Left lung (tissue), 10 donors: ENCODE results near the gene MIGA2. TPM values are rescaled to one million over a fixed set of nuclear protein-coding genes. Genes with fewer than 3 reads are reported as not detected.

ENCODE experiments used
- ATAC-seq: fragments of 200-7000 bp; cut with Tn5 transposase; one replicate; pipeline ENCODE4 v1.9.1; 2020; ENCODE audit warnings: moderate library complexity
- DNase-seq, 4 donors: peaks; one replicate each; pipeline ENCODE4 v3.0.0-alpha.2; 2013 to 2020
- H3K27ac ChIP-seq, 2 donors: fragments of 200-600 bp; sonication (generic) in 1 of 2; one replicate each; pipeline versions ENCODE4 v1.5.0 to v1.8.0; 2020 to 2021
- H3K27me3 ChIP-seq, 2 donors: fragments of 200-600 bp; sonication (generic) in 1 of 2; one replicate each; pipeline versions ENCODE4 v1.5.0 to v1.8.0; 2020 to 2021
- H3K36me3 ChIP-seq, 2 donors: fragments of 200-600 bp; sonication (generic) in 1 of 2; one replicate each; pipeline versions ENCODE4 v1.5.0 to v1.8.0; 2020 to 2021
- H3K4me1 ChIP-seq, 2 donors: fragments of 200-600 bp; one replicate each; pipeline ENCODE4 v1.8.0; 2021
- H3K4me3 ChIP-seq, 2 donors: fragments of 200-600 bp; sonication (generic) in 1 of 2; one replicate each; pipeline versions ENCODE4 v1.5.0 to v1.8.0; 2020 to 2021; ENCODE audit warnings: mild to moderate bottlenecking in 1 of 2
- H3K9me3 ChIP-seq, 2 donors: fragments of 200-600 bp; sonication (generic) in 1 of 2; one replicate each; pipeline versions ENCODE4 v1.5.0 to v1.8.0; 2020 to 2021
- intact Hi-C, 2 donors: fragments of 100-400 bp; cut with DNase I; formaldehyde crosslinking; loops; one replicate each; pipeline versions ENCODE4 v1.11.2 to v1.14.2; 2022
- polyA plus RNA-seq, 6 donors: library from polyadenylated mRNA; unstranded; fragments of 120-200 nt; gene quantifications; one replicate each; pipeline ENCODE4 v1.2.1, GENCODE V29; 2013; ENCODE audit not compliant: insufficient read length in 6 of 6
- total RNA-seq, 2 donors: library from RNA; stranded (reverse); fragmentation: NEBNext Ultra II Directional; extraction: Animal tissue kit (Norgen Biotek cat#: 25700); gene quantifications; one replicate each; pipeline ENCODE4 v1.2.1, GENCODE V29; 2021
- TF ChIP-seq, protein P1 (sequence below), 2 donors: fragments of 200-600 bp; sonication (generic) in 1 of 2; IDR thresholded peaks; one replicate each; pipeline versions ENCODE4 v1.5.0 to v1.8.0; 2021; ENCODE audit warnings: antibody characterized with exemption in 2 of 2
- donor health status: DM: no; HTN: yes; CAD: no.
- donor health status: DM: no; HTN: no; CAD: no.

MIGA2 gene
- total and polyA plus RNA-seq, 8 donors, result 15.9 to 28.6 (median 19.3) TPM

DNA sequence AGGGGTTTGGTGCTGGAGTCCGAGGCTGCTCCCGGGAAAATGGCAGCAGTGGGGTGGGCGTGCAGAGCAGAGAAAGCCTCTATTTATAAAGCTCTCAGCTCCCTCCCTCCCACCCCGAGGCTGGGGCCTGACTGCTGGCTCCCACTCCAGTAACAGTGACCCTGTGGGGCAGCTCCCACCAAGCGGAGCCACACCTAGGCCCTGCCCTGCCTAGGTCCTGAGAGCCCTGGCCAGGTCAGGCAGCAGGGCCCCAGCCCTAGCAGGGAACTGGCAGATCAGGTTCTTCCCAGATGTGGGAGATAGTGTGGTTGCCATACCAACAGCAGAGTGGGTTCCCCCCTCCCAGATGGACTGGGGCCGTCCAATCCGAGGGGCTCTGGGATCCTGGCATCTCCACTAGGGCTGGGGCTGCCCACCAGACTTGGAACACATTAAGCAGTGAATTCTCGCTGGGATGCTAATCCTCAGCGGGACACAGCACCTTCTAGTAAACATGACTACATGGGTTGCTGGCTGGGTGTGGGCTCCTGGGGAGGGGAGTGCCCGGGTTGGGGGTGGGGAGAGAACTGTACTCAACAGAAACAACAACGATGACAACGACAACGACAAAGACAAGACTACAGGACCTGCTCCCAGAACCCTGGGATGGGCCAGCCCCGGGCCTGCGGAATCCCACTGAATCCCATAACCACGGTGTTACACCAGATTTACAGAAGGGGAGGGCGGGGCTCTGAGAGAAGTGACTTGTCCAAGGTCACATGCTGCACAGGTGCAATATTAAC, 9.8 kb upstream of the MIGA2 start:
- no peaks in the 10 kb centered on the region for H3K9me3 ChIP-seq
- ATAC-seq (peak; percentile 5), DNase-seq (peak in 2 of 4 donors; percentile 15 to 65)
- H3K4me3 ChIP-seq, result peak overlapping the region; percentile 69 to 87
- no peaks in the 10 kb centered on the region for H3K27me3 ChIP-seq
- peak overlapping the region in 1 of 2 donors; percentile 3 for H3K27ac ChIP-seq
- peaks cover 14 to 34% of the 10 kb centered on the region in 2 donors for H3K4me1 ChIP-seq
- H3K36me3 ChIP-seq, result no peaks in the 10 kb centered on the region
- TF ChIP-seq, protein P1, sequence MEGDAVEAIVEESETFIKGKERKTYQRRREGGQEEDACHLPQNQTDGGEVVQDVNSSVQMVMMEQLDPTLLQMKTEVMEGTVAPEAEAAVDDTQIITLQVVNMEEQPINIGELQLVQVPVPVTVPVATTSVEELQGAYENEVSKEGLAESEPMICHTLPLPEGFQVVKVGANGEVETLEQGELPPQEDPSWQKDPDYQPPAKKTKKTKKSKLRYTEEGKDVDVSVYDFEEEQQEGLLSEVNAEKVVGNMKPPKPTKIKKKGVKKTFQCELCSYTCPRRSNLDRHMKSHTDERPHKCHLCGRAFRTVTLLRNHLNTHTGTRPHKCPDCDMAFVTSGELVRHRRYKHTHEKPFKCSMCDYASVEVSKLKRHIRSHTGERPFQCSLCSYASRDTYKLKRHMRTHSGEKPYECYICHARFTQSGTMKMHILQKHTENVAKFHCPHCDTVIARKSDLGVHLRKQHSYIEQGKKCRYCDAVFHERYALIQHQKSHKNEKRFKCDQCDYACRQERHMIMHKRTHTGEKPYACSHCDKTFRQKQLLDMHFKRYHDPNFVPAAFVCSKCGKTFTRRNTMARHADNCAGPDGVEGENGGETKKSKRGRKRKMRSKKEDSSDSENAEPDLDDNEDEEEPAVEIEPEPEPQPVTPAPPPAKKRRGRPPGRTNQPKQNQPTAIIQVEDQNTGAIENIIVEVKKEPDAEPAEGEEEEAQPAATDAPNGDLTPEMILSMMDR (IDR thresholded peaks at IDR 0.05), result no peak
- intact Hi-C loops, result no loop called here

DNA sequence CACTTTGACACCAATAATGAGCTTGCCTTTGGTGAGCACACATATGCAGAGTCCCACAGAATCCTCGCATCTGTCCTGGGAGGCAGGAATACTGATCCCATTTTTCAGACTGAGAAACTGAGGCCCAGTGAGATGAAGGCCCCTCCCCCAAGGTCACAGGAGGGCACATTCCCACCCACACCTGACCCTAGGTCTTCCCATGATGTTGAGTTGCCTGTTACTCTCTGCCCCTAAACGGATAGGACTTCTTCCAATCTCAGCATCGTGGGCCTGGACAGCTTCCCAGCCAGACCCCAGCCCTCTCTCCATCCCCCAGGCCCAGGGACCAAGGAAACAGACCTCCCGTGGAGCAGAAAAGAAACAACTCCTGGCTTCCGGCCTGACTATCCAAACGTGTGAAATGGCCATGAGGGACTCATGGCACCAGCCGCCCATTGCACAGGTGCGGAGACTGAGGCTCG, 9.2 kb upstream of the MIGA2 start:
- peaks cover 14 to 34% of the 10 kb centered on the region in 2 donors for H3K4me1 ChIP-seq
- TF ChIP-seq, protein P1 (IDR thresholded peaks at IDR 0.05), result no peak
- H3K36me3 ChIP-seq, result no peaks in the 10 kb centered on the region
- no peak for DNase-seq
- H3K27ac ChIP-seq, result peak overlapping the region in 1 of 2 donors; percentile 63
- no peaks in the 10 kb centered on the region for H3K9me3 ChIP-seq
- no peak for ATAC-seq
- H3K4me3 ChIP-seq, result peak overlapping the region; percentile 69 to 87
- H3K27me3 ChIP-seq, result no peaks in the 10 kb centered on the region
- intact Hi-C loops, result no loop called here

DNA sequence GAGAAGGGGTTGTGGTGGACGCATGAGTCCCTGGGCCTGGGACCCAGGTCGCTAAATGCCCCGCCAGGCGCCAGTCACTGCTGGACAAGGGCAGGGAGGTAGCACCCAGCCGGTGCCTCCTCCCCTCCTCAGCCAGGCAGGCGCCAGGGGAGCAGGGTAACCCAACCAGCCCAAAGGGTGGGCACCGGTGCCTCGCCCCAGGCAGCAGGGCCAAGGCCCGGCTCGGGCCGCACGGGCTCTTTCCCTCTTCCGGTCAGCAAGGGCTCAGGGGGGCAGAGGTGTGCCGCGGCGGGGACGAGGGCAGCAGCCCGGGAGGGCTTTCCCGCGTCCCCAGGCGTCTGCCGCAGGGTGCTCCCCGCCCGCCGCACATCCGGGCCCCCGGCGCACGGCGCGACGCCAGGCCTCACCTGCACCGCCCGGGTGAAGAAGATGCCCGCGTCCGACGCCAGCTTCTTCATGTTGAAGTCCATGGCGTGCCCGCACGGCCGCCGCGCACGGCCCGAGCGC, 8.7 kb upstream of the MIGA2 start:
- peak in 2 of 4 donors; percentile 49 to 53 for DNase-seq
- Histone ChIP-seq H3K4me1 (peaks cover 14 to 34% of the 10 kb centered on the region in 2 donors), H3K36me3 (no peaks in the 10 kb centered on the region), H3K27ac (peak overlapping the region in 1 of 2 donors; percentile 63), H3K4me3 (peak overlapping the region; percentile 69 to 87), H3K9me3 (no peaks in the 10 kb centered on the region), H3K27me3 (no peaks in the 10 kb centered on the region)
- ATAC-seq, result peak; percentile 15
- intact Hi-C loops, result no loop called here
- TF ChIP-seq, protein P1 (IDR thresholded peaks at IDR 0.05), result no peak

DNA sequence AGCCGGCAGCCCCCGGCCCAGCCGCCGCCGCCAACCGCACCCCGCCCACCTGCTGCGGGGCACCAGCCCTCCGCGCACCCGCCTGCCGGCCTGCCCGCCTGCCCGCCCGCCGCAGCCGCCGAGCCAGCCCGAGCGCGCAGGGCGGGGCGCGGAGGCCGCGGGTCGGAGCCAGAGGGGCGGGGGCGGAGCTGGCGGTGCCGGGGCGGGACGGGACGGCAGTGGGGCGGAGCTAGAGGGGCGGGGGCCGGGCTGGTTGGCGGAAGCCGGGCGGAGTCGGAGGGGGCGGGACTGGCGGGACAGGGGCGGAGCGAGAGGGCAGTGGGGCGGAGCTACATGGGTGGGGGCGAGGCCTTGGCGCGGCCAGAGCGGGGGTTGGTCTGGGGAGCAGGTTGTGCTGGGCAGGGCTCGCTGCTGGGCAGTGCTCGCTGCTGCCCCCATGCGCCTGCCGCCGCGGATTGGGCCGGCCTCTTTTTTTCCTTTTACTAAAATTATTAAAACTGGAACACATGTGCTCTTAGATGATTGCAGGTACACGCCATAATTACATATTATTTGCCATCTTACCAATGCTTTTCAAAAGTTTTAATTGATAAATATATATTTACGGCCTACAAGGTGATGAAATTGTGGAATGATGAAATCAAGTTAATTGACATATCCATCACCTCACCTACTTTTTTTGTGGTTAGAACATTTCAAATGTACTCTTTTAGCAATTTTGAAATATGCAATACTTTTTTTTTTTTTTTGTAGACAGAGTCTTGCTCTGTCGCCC, 8.0 kb upstream of the MIGA2 start, which contains the start of gene SH3GLB2:
Gene SH3GLB2, minus strand, starts transcription at position 140 of the 775 bp plus-strand sequence. CDS start 177 bp downstream, outside the sequence.
- intact Hi-C loops, result no loop called here
- no peaks in the 10 kb centered on the region for H3K27me3 ChIP-seq
- TF ChIP-seq, protein P1 (IDR thresholded peaks at IDR 0.05), result peak; percentile 81 to 87
- no peaks in the 10 kb centered on the region for H3K9me3 ChIP-seq
- peak within 1 kb of the TSS in 1 of 2 donors; percentile 63 for H3K27ac ChIP-seq
- H3K36me3 ChIP-seq, result no peaks in the 10 kb centered on the region
- peak within 1 kb of the TSS; percentile 69 to 87 for H3K4me3 ChIP-seq
- H3K4me1 ChIP-seq, result peaks cover 14 to 34% of the 10 kb centered on the region in 2 donors
- peak; percentile 90 to 100 (median 97) for DNase-seq
- peak; percentile 97 for ATAC-seq
